HG03103 (cell line): ENCODE results near the gene CES2.

Source experiments
- ATAC-seq: cut with Tn5 transposase; IDR thresholded peaks from one replicate; pipeline ENCODE4 v1.9.1; 2021; ENCODE audit warnings: low read depth; ENCODE audit not compliant: unreplicated experiment

Gene CES2

DNA sequence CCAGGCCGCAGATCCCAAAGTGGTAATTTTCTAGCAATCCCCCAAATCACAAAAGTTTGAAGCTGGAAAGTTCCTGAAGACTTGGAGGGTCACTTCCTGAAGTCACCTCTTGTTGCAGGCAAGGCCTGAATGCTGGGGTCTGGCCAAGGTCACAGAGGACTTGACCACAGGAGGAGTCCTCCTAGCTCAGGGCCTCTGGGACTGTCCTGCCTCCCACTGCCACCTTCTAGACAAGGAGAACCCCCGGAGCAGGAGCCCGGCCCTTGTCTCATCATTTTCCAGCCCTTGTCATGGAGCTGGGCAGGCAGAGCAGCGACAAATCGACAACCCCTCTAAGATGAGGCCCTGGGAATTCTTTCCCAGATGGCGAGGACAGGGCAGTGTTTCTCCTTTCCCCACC, 17.0 kb upstream of the CES2 start:
- no peak for ATAC-seq

DNA sequence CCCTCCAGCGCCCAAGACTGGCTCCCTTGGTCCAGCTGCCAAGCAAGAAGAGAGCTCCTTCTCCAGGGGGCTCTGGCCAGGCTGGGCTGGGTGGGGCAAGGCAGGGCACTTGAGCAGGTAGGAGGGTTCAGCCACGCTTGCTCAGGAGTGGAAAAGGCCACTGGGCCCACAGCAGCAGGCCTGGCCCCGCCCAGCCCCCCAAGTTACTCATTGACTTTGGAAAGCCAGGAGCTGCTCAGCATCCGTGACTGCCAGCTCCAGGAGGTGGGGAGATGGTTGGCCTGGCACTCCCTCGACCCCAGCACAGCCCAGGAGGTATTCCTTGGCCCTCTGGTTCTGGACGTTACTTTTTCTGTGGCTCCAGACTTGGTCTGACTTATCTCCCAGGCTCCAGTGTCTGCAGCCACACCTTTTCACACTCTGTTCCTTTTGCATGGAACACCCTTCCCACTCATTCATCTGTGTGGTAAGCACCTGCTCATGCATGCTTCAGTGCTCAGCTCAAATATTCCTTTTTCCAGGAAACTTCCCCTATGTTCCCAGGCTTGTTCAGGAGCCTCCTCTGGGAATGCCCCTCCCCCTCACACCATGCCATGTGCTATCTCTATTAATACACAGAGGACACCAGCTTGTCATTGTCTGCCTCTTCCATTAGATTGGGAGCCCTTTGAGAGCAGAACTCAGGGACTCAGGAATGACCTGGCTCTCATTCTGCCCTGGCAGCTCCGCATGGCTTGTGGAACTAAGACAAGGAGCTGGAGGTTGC, 16.3 kb upstream of the CES2 start, which contains the start of gene CDH16:
Gene CDH16, minus strand, starts transcription at position 83 of the 766 bp plus-strand sequence. CDS start 820 bp downstream, outside the sequence.
- no peak for ATAC-seq

DNA sequence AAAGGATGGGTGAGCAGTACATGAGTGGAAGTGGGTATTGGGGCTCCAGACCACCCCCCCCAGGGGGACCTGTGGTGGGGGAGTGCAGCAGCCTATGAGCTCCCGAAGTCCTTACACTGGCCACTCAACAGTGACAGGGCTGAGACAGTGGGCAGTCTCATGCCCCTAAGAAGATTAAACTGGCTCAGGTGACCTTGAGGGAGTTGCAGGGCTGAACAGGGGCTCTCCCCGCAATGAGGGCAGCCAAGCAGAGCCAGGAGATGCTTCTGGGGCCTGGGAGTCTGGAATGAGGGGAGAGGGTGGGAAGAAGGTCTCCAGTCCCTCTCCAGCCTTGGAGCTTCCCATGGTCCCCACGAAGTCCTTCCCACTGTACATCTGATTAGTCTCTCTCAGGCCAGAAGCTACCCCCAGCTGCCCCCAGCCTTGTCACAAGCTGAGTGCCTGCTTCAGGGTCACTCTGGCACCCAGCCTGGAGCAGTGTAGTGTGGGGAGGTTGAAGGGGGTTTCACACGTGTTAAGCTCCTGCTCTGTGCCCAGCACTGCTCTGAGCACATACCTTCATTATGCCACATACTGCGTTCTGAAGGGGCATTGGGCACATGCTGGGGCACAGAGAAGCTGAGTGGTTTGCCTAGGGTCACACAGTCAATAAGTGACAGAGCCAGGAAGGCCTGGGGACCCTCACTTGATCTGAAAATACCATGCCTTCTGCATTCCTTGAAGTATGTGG, 15.6 kb upstream of the CES2 start:
- ATAC-seq, result no peak

DNA sequence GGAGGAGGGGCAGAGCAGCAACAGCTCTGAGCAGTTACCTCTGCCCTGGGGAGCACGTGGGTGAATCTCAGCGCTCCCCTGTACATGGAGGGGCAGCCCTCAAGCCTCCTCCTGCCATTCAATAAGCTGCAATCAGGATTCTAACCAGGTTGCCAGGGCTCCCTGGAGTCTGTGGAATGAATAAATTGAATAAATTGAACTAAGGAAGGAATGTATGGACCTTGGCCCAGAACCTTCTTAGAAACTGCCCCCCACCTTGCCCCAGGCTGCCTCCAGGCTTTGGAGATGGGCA, 15.1 kb upstream of the CES2 start:
- ATAC-seq, result no peak

DNA sequence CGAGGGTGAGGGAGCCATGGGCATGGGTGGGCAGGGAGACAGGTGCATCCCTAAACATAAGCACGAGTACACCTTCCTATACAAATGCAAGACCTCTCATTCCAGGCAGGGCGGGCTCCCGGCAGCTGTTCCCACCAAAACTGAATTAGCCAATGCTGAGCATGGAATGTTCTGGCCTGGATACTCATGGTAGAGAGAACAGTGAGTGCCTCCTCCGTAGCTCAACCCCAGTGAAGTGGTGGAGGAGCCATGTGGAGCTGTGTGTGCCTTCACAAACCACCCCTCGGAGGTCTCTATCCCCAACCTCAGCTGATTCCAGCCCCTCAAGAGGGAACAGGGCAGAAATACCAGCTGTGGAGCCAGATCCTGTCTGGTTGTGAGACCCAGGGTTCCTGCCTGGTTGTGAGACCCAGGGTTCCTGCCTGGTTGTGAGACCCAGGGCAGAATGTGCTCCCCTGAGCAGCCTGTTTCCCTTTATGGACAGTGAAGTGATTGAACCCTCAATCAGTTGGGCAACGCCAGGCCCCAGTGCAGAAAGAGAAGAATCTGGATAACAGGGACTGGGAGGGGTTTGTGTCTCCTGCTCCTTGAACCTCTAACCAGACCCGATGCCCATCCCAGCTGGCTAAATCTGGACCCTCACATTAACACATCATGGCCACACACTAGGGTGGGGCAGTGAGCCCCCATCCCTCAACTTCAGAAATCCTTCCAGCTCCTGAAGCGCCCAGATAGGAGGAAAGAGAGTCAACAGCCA, 14.2 kb upstream of the CES2 start:
- ATAC-seq, result no peak

DNA sequence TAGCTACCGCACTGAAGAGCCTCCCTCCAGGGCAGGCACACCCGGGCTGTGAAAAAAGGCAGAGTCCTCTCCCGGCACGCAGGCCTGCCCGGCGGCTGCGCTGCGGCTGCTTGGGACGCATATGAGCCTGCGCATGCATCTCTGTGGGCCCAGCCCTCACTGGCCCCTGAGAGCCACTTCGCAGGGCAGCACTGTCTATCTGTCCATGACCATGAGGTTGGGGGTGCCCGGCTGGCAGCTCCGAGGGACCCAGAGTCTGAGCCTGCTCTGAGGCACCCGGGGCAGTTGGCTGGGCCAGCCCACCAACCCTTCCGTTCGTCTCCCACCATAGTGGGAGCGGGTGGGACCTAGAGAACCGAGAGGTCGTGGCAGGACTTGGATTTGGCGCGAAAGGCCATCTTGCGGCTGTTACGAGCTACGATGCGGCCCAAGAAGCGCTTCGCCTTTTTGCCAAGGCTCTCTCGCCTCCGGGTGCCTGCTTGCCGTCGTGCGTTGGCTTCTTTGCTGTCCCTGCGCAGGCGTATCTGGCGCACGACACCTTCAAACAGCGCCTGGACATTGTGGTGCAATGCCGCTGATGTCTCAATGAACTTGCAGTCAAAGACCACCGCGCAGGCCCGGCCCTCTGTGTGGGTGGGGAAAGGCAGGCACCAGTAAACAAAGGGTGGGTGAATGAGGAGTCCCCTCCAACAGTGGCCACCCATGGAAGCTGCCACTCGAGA, 13.4 kb upstream of the CES2 start:
- ATAC-seq, result no peak

DNA sequence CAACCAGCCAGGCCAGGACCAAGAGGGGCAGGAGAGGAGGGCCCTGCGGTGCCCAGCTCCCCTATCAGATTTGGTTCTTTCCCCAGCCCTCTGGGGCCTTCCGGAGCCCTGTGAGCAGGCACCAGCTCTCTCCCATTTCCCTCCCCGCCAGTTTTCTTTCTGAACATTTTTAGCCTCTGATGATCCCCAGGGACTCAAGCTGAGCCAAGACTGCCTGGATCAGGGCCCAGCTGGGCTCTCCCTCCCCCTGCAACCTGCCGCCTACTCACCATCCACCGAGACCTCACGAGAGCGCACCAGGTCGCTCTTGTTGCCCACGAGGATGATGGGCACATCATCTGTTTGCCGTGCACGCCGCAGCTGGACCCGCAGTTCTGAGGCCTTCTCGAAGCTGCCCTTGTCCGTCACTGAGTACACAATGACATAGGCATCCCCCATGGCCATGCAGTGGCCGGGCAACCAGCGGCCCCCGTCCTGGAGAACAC, 12.0 kb upstream of the CES2 start:
- no peak for ATAC-seq

DNA sequence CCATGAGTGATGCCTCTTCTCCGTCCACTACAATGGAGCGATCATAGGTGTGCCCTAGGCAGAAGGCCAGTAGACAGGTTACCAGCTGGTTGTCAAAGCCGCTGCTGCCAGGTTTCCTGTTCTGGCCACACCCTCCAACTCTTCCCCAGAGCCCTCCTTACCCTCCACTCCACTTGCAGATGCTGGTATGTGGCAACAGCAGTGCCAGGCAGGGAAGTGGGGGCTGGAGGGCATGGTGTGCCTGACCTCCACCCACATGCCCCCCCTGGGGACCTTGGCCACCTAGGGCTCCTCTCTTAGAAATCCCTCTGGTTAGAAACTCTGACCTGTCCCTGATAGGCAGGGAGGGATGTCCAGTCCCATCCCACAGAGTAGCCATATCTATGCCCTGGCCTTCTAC, 11.4 kb upstream of the CES2 start:
- ATAC-seq, result no peak

DNA sequence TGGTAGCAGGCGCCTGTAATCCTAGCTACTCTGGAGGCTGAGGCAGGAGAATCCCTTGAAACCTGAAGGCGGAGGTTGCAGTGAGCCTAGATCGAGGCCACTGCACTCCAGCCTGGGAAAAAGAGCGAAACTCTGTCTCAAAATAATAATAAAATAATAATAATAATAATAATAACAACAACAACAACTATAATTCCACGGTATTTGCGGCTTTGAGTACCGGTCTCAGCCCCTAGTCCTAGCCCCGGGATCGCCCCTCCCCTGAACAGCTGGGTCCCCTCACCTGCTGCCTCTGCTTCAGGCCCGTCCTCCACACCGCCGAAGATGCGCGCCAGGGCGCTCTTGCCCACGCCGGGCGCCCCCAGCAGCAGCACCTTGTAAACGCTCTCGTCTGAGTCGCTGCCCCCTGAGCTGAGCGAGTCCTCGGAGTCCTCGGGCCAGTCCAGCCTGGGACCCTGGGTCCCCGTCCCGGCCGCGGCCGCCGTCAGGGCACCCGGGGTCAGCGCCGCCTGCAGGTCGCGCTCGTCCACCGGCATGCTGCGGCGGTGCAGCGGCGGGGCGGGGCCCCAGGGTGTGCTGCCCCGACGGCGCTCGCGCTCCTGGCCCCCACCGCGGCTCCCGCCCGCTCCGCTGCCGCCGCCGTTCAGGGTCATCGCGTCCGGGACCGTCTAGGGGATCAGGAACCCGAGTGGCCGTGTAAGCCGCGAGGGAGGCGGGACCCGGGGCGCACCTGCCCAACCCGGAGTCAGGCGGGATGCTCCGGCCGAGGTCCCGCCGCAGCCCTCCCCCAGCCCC, 10.6 kb upstream of the CES2 start:
- no peak for ATAC-seq

DNA sequence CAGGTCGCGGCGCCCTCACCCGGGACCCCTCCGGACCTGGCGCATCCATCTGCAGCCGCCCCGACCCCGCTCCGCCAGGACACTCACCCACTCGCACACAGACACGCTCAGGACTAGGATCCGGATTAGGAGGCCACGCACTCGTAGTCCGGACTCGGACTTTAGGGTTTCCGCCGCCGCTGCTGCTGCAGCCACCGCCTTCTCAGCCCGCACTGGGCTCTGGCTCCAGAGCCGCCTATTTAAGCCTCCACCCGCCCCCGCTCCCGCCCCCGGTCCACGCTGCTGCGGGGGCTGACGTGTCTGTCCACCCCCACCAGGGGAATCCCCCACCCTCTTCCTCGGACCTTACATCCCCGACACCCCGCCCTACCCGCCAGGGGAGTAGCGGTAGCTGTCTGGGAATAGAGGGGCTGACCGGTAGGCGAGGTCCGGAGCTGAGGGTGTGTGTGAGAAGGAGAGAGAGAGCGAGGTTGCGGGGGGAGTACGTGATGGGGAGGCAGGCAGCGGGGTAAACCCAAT, 9.9 kb upstream of the CES2 start, which contains the start of gene RRAD:
Gene RRAD, minus strand, starts transcription at position 214 of the 519 bp plus-strand sequence. CDS start 356 bp downstream, outside the sequence.
- no peak for ATAC-seq

DNA sequence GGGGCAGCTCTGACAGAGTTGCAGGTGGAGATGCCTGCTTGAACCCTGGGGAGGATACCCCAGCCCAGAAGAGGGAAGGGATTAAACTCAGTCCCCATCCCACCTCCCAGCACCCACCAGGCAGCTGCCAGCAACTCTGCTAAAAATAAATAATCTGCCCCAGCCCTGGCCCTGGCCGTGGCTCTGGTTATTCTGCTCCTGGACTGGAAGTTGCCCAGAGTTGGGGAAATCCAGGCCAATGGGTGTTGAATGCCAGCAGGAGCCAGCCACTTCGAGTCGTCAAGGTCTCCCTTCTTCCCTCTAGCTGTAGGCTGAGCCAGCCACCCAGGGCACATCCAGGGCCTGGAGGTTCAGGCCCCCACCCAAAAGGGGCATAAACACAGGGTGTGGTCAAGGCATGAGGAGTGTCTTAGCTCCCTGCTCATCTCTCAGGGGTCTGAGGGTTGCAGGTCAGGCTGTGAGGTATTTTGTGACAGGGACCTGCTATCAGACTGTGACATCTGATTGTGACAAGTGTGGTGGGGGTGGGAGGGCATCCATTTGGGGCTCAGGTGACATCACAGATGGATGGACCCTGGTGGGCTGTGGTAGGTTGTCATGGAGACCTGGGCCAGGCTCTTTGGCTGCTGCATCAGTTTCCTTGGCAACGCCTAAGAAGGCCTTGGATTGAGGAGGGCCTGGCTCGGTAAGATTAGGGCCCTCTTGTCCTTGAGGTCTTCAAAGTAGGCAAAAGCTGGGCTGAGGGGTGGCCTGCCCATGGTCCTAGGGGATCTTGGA, 9.0 kb upstream of the CES2 start:
- no peak for ATAC-seq

DNA sequence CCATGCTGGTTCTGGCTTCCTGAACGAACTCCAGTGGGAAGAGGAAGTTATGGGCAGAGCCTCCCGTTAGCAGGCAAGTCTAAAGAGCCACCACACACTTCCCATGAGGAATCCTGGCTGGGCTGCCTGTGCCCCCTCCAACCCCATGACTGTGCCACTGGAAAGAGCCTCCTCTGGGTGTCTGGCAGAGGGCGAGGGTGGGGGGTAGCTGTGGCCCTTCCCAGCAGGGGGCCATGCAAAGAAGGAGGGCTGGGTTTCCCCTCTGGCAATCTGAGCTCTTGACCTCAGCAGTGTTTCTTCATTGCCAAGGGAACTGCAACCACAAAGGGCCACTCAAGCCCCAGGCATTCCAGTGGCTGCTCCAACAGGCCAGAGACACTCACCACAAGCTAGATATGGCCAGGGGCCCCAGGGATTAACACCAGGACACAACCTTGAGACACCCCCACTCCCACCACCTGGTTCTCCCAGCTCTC, 8.3 kb upstream of the CES2 start:
- no peak for ATAC-seq

DNA sequence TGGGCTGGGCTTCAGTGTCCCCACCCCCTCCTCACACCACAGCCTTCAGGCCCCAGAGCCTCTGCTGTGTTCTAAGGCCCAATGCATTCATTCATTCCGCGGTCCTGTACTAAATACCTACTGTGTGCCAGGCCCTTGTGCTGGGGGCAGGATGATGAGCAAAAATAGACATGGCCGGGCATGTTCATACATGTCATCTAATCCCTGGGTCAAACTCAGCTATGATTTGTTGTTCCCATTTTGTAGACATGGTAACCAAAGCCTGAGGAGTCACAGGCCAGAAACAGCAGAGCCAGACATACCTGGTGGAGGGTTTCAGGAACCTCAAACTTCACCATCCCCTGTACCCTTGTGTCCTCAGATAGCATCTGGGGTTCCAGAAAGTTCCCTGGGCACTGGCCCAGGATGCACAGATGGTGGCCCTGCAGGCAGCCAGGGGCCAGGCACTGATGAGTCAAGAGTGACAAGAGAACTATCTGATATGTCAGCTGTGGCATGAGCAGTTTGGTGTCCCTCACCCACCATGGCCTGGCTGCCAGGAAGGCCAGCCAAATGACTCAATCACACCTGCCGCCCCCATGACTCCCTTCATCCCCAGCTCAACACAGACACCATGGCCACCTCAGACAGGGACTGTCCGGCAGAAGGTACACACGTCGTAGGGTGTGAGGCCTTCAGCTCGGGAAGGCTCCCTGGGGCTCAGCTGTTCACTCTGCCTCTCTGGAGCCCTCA, 7.2 kb upstream of the CES2 start:
- ATAC-seq, result no peak

DNA sequence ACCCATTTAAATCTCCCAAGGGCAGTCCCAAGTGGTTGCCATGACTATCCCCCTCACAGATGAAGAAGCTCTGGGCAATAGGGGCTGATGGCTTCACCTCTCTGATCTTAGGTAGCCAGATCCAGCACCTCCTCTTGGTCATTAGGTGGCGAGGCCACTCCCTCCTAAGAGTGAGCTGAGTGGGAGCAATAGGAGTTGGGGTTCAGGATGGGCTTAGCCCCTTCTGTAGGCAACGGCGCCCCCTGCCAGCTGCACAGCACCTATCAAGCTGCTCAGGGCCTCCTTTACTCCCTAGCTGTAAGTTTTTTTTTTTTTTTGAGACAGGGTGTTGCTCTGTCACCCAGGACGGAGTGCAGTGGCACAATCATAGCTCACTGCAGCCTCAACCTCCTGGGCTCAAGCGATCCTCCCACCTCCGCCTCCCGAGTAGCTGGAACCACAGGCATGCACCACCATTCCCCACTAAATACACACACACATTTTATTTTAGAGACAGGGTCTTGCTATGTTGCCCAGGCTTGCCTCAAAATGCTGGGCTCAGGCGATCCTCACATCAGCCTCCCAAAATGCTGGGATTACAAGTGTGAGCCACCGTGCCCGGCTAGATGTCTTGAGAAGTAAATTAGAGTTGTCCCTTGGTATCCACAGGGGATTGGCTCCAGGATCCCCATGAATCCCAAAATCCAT, 6.5 kb upstream of the CES2 start:
- no peak for ATAC-seq

DNA sequence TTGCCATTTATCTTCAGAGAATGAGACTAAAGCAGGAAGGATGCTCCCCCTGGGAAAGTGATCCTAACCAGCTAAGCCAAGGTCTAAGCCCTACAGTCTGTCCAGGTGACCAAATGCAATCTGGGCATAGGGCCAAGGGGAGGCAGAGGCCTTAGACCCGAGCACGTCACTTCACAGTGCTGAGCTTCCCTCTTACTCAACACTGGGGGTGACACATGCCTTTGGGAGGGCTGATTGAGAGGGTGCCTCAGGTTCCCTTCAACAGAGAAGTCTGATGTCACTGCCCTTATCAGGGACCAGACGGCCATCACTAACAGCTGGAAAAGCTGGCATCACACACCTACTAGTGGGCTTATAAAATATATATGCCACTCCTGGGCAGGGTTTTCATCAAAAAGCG, 5.1 kb upstream of the CES2 start:
- ATAC-seq, result no peak

DNA sequence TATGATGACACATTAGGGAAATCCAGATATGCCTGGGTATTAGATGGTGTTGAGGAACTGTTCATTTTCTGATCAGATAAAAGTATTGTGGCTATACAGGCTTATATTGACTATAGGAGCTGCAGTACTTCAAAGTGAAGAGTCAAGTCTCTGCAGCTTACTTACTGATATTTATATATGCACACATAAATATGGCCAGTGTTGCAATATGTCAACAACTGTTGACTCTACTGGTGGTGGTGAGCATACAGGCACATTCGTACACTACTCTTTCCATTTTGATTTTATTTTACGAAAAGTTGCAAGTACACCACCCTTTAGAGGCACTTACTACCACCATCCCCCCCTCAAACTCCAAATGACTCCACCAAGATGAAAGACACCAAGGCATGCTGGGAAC, 3.7 kb upstream of the CES2 start:
- no peak for ATAC-seq

DNA sequence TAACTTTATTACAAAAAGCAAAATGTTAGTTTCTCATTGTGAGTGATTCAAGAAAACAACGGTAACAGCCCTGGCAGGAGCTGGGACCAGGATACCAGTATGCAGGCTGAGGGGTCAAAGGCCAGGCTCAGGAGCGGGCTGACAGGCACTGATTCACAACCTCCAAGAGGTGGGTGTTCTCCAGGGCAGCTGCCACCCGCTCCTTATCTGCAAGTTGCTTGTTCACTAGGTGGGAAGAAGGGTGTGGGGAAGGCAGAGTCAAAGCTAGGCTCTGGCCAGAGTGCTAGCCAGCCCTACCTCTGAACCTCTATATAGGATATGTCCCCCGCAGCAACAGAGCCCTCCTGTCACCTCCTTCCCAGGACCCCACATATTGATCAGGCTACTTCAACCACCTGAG, 3.2 kb upstream of the CES2 start:
- no peak for ATAC-seq

DNA sequence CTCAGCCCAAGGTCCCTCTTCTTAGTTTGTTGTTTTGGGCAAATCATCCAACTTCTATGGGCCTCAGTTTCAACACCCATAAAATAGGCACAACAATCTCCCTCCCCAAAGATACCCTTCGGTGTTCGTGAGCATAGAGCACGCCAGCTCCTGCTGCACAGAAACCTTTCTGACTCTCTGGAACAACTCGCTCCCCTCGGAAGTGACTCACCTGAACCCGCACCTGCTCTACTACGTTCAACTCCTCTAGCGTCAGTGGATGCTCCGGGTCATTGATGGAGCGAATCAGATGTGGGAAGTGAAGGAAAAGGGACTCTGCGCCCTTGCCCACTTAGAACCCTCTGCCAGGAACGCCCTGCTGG, 1.6 kb upstream of the CES2 start:
- ATAC-seq, result no peak
